ENCODE measurements around the gene PHLDB3.
"Not testable (repeated sequence)": the region's sequence is repeated elsewhere in the genome, so short reads cannot be mapped to it uniquely, and the experiment has no call there.

Gene PHLDB3

GRCh38 chr19:43444531-43445287, 59.8 kb downstream of the PHLDB3 start:
- DNase-seq (ENCODE audit: low read depth), result no peak

DNA sequence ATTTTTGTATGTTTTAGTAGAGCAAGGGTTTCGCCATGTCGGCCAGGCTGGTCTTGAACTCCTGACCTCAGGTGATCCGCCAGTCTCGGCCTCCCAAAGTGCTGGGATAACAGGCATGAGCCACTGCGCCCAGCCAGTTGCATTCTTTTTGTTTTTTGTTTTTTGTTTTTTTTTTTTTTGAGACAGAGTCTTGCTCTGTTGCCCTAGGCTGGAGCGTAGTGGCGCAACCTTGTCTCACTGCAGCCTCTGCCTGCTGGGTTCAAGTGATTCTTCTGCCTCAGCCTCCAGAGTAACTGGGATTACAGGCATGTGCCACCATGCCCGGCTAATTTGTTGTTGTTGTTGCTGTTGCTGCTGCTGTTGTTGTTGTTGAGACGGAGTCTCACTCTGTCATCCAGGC, 60.5 kb downstream of the PHLDB3 start:
- DNase-seq (ENCODE audit: low read depth), result not testable (repeated sequence)

- no peak for DNase-seq (ENCODE audit: low read depth)
Observed at GRCh38 chr19:43441716-43442115, 62.8 kb downstream of the PHLDB3 start.

- no peak for DNase-seq (ENCODE audit: low read depth)
Observed at GRCh38 chr19:43439709-43440063, 64.9 kb downstream of the PHLDB3 start.

GRCh38 chr19:43439032-43439708, 65.4 kb downstream of the PHLDB3 start:
- peak; percentile 12 for DNase-seq (ENCODE audit: low read depth)

DNA sequence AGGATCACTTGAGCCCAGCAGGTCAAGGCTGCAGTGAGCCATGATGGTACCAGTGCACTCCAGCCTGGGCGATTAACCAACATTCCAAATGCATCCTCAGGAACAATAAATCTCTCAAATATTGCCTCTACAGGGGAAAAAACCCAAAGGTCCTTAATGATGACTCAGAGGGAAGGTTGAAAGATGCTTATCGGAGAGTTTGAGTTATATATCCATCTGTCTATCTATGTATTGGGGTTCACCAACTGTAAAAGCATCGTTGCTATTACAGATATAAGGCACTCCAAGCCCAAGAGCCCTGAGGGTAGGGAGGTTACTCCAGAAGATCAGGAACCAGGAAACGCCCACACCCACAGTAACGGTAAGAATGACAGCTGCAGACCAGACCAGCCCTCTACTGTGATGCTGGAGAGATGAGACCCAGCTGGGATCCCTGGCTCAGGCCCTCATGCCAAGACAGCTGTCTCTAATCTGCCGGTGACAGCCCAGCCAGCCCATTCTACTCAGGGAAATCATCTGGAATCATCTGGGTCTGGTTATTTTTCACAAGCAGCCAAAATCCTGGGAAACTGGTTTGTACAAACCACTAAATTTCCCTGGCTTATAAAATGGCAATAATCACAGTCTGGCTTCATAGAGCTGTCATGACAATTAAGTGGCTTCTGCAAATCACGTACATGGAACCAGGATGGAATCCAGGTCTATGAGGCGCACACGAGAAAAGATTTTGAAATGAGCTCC, 66.1 kb downstream of the PHLDB3 start:
- no peak for DNase-seq (ENCODE audit: low read depth)

- no peak for DNase-seq (ENCODE audit: low read depth)
Observed at GRCh38 chr19:43437712-43438111, 66.8 kb downstream of the PHLDB3 start.

GRCh38 chr19:43437284-43437683, 67.3 kb downstream of the PHLDB3 start:
- DNase-seq (ENCODE audit: low read depth), result not testable (repeated sequence)

- DNase-seq (ENCODE audit: low read depth), result no peak
Observed at GRCh38 chr19:43435775-43436174, 68.8 kb downstream of the PHLDB3 start.

DNA sequence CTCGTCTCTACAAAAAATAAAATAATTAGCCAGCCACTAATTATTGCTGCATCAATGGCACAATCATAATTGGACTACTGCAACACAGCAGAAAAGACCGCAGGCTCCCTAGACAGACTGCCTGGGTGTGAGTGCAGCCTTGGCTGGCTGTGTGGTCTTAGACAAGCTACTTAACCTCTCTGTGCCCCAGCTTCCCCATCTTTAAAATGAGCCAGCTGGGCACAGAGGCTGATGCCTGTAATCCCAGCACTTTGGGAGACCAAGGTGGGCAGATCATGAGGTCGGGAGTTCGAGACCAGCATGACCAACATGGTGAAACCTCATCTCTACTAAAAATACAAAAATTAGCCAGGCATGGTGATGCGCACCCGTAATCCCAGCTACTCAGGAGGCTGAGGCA, 70.9 kb downstream of the PHLDB3 start:
- DNase-seq (ENCODE audit: low read depth), result no peak

- no peak for DNase-seq (ENCODE audit: low read depth)
Observed at GRCh38 chr19:43433358-43433673, 71.2 kb downstream of the PHLDB3 start.

- DNase-seq (ENCODE audit: low read depth), result no peak
Observed at GRCh38 chr19:43430976-43431375, 73.6 kb downstream of the PHLDB3 start.

GRCh38 chr19:43430142-43430710, 74.3 kb downstream of the PHLDB3 start:
- DNase-seq (ENCODE audit: low read depth), result no peak

DNA sequence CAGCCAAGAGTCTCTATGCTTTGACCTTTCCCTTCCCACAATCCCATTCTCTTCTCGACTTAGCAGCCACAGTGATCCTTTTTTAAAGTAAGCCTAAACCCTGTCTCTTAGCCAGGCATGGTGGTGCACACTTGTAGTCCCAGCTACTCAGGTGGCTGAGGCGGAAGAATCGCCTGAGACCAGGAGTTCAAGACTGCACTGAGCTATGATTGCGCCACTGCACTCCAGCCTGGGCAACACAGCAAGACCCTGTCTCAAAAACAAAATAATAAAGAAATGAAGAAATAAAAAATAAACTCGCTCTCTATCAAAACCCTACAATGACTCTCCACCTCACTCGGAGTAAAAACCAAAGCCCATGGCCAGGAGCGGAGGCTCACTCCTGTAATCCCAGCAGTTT, 75.2 kb downstream of the PHLDB3 start:
- no peak for DNase-seq (ENCODE audit: low read depth)

- no peak for DNase-seq (ENCODE audit: low read depth)
Observed at GRCh38 chr19:43425567-43426392, 78.8 kb downstream of the PHLDB3 start.

Data from activated T-helper 1 cell treated with Interleukin-2 at 50 U/mL for 16 hours (primary cell).